Inflammatory macrophage treated with lipopolysaccharide for 1 hour (primary cell): ENCODE data around the gene RLIM.
A peak's percentile ranks its signal among the peaks of the same experiment; 100 is the strongest.
"Not testable (repeated sequence)": the region's sequence is repeated elsewhere in the genome, so short reads cannot be mapped to it uniquely, and the experiment has no call there.

ENCODE experiments used
- DNase-seq, 2 donors: peaks; one replicate each; pipeline ENCODE4 v3.0.0-alpha.2; 2020 to 2022

RLIM gene

GRCh38 chrX:74614093-74614909, at the start of gene RLIM:
Gene RLIM (minus strand): TSS chrX:74614624. CDS start chrX:74595977, 18,647 bp downstream.
- peak; percentile 92 to 94 for DNase-seq

DNA sequence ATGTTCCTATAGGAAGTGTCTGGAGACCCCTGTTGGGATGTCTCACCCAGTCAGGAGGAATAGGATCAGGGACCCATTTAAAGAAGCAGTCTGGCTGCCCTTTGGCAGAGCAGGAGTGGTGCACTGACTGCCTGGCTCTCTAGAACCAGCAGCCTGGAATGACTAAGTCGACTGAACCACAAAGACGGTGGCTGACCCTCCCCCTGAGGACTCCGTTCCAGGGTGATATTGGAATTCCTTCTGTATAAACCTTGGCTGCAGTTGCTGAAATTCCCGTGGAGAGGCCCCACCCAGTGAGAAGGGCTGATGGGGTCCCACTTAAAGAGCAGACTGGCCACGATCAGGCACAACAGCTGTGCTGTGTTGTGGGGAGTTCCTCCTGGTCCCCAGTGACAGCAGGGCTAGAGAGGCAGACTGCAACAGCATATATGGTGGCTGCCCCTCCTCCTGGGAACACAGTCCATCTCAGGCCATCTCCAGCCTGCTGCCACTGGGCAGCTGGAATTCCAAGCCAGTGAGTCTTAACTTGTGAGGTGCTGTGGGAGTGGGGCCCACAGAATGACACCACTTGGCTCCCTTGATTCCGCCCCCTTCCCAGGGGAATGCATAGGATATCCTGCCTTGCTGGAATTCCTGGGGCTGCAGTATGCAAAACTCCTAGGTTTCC, 41.8 kb upstream of the RLIM start:
- DNase-seq, result no peak

- DNase-seq, result not testable (repeated sequence)
These were observed 40.5 kb upstream of the RLIM start for GRCh38 chrX:74654953-74655352.

- DNase-seq, result no peak
These were observed 22.4 kb upstream of the RLIM start for GRCh38 chrX:74636749-74637314.

DNA sequence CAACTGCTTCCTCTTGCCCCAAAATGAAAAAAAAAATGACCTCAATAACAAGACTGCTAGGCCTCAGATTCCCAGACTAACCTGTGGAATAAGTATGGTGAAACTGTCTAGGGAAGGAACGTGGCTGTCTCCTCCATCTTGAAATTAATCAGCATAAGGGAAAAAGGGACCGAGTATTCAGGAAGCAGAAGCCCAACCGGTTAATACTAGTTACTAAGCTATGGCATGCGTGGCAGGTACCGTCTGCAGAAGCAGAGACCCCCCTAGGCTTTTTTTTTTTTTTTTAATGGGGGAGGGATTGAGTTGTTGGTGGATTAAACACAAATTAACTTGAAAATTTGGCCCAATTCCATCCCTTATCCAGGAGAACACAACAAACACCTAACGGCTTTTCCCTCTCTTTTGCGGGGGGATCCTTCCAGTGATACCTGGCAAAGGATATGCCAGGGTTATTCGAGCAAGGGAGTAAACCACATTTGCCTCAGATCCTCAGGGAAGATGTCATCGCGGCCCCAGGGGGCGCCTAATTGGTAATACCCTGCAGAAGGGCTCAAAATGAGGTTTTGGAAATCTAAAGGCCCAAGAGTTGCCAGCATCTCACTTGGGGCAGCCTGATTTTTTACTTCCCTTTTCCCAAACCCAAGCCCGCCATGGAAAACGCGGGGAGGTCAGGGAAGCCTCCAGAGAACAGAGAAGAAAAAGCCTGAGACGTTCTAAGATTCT, 893 bp downstream of the RLIM start:
- peak in 1 of 2 donors; percentile 6 for DNase-seq

- no peak for DNase-seq
These were observed 7.6 kb downstream of the RLIM start for GRCh38 chrX:74606799-74607198.

DNA sequence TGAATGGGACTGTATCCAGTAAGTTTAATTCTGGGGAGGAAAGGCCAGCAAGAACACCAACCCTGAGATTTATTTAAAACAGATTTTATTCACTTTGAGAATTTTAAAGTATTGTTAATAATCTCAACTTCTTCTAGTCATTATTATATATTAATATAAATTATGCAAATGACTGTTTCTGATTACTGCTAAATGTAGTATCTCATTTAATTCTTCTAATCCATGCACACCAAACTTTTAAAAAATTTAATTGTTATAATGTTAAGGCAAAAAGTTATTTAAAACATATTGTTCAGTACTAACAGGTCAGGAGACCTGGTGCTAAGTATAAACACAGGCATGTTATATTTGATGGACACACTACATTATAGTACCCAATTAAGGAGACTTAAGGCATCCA, 8.1 kb downstream of the RLIM start:
- no peak for DNase-seq

DNA sequence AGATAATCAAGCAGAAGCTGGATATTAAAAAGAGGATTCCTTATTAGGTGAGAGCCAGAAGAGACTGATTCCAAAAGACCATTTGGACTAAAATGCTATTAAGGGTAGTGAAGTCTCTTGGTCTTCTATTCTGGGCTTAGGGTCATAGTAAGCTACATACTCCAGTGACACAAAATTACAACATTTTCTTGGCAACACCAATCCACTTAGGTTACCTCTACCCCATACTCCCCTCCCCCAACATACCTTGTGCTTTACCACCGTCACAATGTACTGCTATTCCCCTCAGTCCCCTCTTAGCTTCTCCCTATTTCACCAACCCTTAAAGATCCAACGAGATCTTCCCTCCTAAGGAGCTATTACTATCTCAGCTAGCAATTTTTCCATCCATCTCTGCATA, 11.4 kb downstream of the RLIM start:
- DNase-seq, result no peak

- no peak for DNase-seq
These were observed 12.3 kb downstream of the RLIM start for GRCh38 chrX:74602142-74602541.

- no peak for DNase-seq
These were observed 20.8 kb downstream of the RLIM start for GRCh38 chrX:74593593-74593992.

DNA sequence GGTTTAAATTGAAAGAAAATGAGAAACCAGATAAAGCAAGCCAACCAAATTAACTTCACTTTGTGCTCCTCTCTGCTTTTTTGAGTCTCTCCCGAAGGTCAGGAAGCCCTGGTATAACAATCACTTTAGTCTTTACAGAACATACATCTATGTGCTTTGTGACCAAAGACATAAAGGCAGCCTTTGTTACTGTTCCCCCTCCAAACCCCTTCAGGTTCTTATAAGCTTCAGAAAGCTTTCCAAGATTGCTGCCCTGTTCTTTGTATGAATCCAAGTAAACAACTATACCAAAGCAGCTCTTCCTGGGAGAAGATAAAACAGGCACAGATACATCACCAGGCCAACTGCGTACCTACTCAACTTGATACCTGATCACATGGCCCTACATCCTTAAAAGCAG, 28.7 kb downstream of the RLIM start:
- DNase-seq, result no peak

DNA sequence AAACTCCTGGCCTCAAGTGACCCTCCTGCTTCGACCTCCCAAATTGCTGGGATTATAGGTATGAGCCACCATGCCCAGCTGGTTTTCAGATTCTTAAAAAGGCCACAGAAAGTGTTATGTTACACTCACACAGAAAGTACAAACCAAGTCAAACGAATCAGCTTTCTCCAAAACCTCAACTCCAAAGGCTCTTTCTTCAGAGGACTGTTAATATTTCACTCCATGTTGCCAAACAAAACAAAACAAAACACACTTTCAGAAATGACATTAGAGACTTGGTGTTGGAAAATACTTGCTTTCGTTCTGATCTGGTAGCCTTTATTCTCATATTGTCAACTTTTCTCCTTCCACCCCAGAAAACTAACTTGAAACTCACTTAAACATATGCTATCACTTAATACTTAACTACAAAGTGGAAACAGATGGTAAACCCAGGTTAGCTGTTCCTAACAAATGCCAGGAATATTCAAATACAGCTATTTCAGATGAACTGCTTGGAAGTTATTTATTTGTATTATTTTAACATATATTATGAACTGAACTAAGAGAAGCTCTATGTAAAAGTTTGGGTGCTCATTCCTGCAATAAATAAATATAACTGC, 34.7 kb downstream of the RLIM start:
- no peak for DNase-seq

DNA sequence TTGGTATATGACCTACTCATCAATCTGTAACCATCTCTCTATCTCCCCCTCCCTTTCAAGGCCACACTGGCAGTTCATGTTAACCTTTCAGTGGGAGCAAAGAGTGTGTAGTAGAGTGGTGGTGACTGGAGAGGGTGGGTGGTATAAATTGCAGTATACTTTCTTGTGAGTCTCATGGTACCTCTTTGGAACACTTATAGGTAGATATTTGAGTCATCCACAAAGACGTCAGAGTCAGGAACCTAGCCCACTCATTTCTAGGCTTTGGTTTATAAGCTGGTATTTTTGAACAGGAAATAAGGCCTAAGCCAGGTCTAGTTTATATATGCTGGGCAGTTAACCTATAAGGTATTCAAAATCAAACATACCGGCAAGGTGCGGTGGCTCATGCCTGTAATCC, 36.3 kb downstream of the RLIM start:
- DNase-seq, result no peak

DNA sequence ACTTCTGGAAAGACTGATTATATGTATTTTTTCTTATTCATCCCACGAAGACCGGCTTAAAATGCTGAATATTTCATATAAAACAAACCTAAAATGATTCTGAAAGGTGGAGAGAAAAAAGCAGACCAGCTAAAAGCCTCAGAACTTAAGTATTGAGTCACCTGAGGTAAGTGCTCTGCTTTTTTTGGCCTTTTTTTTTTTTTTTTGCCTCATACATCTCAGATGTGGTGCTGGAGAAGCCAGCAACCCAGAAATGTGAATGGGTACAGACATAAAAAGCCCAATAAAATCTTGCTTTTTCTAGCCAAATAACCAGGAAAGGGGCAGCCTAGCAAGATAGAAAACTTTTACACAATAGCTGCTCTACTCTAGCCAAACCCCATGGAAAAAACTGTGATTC, 57.0 kb downstream of the RLIM start:
- no peak for DNase-seq

DNA sequence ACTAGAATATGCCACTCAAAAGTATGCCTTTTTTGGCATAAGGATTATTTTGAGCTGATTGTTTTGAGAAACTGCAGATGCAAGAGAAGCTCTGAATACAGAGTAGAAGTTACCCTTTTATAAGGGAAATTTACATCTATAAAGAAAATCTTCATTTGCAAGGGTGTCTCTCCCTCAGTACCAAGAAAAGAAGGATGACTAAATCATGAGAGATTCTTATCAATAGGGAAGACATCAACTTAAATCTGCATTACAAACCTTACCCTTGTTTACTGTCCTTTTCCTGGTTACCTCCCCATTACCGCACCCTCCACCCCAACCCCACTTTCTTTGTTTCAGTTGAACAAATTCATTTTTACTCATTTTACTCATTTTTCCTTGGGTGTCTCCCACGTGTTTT, 62.5 kb downstream of the RLIM start:
- DNase-seq, result no peak

- DNase-seq, result peak; percentile 60 to 82
These were observed 64.1 kb downstream of the RLIM start for GRCh38 chrX:74550295-74550802.

GRCh38 chrX:74546984-74547383, 67.4 kb downstream of the RLIM start:
- DNase-seq, result no peak

- no peak for DNase-seq
These were observed 68.4 kb downstream of the RLIM start for GRCh38 chrX:74545880-74546523.

- DNase-seq, result no peak
These were observed 73.7 kb downstream of the RLIM start for GRCh38 chrX:74540635-74541249.

DNA sequence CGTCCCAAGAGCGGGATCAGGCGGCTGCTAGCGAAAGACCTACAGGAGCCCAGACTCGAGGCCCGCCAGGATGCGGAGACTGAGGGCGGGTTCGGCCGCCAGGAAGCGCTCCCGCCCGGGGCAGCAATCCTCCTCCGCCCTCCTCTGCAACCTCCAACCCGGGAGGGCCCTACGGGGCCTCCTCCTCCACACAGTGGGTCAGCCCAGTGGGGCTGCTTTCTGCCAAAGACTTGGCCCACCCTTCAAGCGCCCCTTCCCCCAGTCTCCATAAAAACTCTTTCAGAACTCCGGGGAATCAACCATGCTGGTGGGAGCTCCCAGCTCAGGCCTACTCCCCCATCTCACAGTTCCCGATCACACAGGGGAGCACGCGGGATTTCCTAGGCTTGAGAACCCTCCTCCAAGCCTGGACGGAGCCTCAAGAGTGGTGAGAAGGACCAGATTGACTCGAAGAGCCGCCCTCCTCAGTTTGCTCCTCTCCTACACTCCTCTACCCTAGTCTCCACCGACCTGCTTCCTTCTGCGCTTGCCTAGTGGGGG, 77.5 kb downstream of the RLIM start:
- peak in 1 of 2 donors; percentile 10 for DNase-seq

GRCh38 chrX:74536152-74536831, 78.1 kb downstream of the RLIM start:
- DNase-seq, result peak; percentile 74 to 77
